HUES64 (cell line): ENCODE measurements around the gene GINS2.

Experiments used
- H3K27ac ChIP-seq: 2 replicates; pipeline ENCODE4 v1.7.0; 2013; ENCODE audit warnings: low read depth, low read length, inconsistent platforms
- H3K27me3 ChIP-seq: 2 replicates; pipeline ENCODE4 v1.6.1; 2013; ENCODE audit warnings: mild to moderate bottlenecking, low read length; ENCODE audit not compliant: insufficient read depth
- H3K36me3 ChIP-seq: 2 replicates; pipeline ENCODE4 v1.6.1; 2013; ENCODE audit warnings: mild to moderate bottlenecking, low read length; ENCODE audit not compliant: insufficient read depth
- H3K4me1 ChIP-seq: 2 replicates; pipeline ENCODE4 v1.6.1; 2013; ENCODE audit warnings: mild to moderate bottlenecking, low read length, moderate library complexity; ENCODE audit not compliant: insufficient read depth
- H3K4me3 ChIP-seq: 2 replicates; pipeline ENCODE4 v1.5.1; 2013; ENCODE audit warnings: mild to moderate bottlenecking, low read length, moderate library complexity
- H3K9ac ChIP-seq: 2 replicates; pipeline ENCODE4 v1.6.1; 2013; ENCODE audit warnings: mild to moderate bottlenecking, low read depth, low read length
- H3K9me3 ChIP-seq: 2 replicates; pipeline ENCODE4 v1.6.1; 2013; ENCODE audit warnings: low read depth, low read length; ENCODE audit not compliant: insufficient read depth
- WGBS: fragments of 150-250, 120-280 bp; methylation state at CpG from one replicate; pipeline ENCODE4 v1.1.7; 2013; ENCODE audit warnings: missing lambda C conversion rate; 5-methylcytosine and 5-hydroxymethylcytosine counted together

Gene GINS2

DNA sequence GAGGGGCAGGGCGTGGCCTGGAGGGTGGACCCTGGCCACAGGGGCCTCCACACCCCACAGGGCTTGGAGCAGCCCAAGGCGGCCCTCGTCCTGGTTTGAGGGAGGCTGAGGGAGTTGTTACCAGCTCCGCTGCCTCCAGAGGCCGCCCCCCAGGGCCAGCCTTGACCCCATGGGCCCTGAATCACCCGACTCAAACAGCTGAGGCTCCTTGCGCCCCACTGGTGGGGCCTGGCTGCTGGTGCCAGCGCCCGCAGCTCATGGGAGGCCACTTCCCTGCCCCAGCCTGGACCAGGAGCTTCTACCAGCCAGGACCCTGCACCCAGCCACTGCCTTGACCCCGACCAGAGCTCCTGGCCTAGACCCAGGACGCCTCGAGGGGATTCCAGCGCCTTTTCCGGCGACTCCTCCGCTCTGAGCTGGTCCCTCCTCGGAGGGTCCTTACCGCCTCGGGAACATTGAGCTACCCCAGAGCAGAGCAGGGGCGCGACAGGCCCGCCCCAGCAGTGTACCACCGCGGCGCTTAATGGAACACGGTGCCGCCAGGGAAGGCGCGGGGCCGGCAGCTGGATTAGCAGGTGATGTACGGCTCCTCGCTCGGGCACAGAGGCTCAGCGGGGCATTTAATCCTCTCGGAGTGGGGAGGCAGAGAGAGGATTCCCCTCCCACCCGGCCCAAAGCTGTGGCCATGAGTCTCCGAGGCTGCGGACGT lies 38.5 kb downstream of the GINS2 start:
- peaks cover 45% of the 10 kb centered on the region for H3K36me3 ChIP-seq
- H3K27ac ChIP-seq, result peak overlapping the region; percentile 52; the same call in 1 of the 2 replicates
- no peaks in the 10 kb centered on the region for H3K4me1 ChIP-seq
- H3K9me3 ChIP-seq, result no peaks in the 10 kb centered on the region
- H3K9ac ChIP-seq, result no peak overlapping the region
- no peak overlapping the region for H3K4me3 ChIP-seq
- no peaks in the 10 kb centered on the region for H3K27me3 ChIP-seq
- WGBS, result 84% methylated on average over 39 of the region's 39 CpGs

DNA sequence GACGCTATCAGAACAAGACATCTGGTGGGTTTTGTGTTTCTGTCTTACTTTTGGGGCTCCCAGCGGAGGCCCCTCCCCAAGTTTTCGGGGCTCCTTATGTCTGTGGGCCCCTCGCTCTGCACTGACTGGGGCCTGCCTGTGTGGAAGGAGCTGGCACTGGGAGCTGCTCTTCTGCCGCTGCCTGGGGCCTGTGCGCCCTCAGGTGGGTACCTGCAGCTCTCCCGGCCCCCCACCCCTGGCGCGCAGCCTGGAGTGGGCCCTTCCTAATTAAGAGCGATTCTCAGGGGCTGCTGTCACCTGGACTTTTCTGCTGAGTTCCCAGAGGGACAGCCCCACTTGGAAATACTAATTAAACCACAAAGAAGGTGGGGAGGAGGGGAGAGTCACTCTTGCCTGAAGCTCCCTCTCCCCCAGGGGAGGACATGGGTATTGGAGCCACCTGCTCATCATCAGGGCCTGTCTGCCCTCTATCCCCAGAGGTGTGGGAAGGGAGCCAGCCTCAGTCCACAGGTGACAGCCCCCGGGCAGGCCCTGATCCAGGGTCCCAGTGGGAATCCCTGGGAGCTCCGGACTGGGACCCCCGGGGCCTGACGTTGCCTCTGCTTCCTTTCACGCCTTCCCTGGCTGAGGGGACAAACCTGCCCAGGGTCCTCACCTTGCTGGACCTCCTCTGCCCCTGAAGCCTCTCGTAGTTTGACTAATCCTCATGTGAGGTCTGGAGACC lies 39.2 kb downstream of the GINS2 start:
- Histone ChIP-seq H3K4me1 (no peaks in the 10 kb centered on the region), H3K27me3 (no peaks in the 10 kb centered on the region), H3K9ac (no peak overlapping the region), H3K9me3 (no peaks in the 10 kb centered on the region), H3K4me3 (no peak overlapping the region), H3K27ac (peak overlapping the region; percentile 52; the same call in 1 of the 2 replicates), H3K36me3 (peaks cover 41% of the 10 kb centered on the region)
- 91% methylated on average over 16 of the region's 16 CpGs for WGBS

DNA sequence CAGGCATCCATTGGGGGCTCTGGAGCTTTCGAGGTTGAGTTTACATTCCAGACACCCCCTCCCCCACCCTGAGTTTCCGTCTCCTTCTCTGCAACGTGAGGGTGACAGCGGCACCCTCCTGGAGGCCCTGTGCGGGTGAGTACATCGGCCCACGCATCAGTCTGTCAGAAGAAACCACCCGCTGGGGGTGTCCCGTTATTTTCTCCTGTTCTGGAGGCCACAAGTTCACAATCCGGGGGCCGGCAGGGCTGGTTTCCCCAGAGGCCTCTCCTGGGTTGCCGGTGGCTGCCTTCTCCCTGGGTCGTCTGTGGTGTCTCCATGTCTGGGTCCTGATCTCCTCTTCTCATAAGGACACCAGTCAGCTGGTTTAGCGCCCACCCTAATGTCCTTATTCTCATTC lies 39.9 kb downstream of the GINS2 start:
- H3K27me3 ChIP-seq, result no peaks in the 10 kb centered on the region
- WGBS, result 93% methylated on average over 14 of the region's 14 CpGs
- H3K4me3 ChIP-seq, result no peak overlapping the region
- H3K9me3 ChIP-seq, result no peaks in the 10 kb centered on the region
- H3K36me3 ChIP-seq, result peaks cover 36% of the 10 kb centered on the region
- H3K27ac ChIP-seq, result no peak overlapping the region
- H3K9ac ChIP-seq, result no peak overlapping the region
- no peaks in the 10 kb centered on the region for H3K4me1 ChIP-seq

DNA sequence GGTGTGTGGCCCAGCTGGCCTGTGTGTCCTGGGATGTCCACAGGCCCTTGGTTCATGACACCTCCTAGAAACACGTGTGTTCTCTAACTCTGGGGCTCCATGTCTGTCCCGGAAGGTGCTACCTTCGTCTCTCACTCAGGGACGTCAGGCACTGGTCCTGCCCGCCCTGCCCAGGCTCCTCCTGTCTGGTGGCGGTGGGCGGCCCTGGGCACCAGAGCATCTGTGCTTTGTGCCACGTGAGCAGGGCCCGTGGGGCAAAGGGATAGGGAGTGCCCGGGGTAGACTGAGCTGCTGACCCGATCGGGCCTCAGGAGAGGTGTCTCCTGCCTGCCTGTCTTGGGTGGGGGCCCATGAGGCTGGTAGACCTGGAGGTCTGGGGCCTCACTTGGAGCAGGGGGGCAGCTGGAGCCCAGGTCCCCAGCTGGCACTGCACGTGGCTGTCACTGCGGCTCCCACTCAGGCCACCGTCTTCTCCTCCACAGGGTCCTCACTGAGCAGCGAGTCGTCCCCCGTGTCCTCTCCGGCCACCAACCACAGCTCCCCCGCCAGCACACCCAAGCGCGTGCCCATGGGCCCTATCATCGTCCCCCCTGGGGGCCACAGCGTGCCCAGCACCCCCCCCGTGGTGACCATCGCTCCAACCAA lies 40.6 kb downstream of the GINS2 start:
- no peaks in the 10 kb centered on the region for H3K27me3 ChIP-seq
- no peaks in the 10 kb centered on the region for H3K4me1 ChIP-seq
- no peak overlapping the region for H3K4me3 ChIP-seq
- no peak overlapping the region for H3K9ac ChIP-seq
- peaks cover 31% of the 10 kb centered on the region for H3K36me3 ChIP-seq
- no peak overlapping the region for H3K27ac ChIP-seq
- WGBS, result 95% methylated on average over 26 of the region's 26 CpGs
- no peaks in the 10 kb centered on the region for H3K9me3 ChIP-seq

DNA sequence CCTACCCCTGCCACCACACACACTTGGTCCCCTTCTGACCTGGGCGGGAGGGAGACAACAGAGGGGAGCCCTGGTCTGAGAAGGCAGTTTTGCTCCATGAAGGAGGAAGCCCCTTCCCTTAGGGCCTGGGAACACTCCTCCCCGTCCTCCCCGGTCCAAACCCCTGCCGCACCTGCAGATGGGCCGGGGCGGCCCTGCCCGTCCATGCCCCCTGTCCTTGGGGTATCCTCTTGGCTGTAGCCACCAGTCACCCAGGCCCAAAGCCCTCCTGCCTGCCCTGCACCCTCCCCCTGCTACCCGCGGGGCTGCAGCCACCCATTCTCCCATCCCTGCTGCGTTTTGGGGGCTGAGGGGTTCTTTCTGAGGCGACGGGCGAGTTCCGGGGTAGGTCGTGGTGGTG lies 41.8 kb downstream of the GINS2 start:
- Histone ChIP-seq H3K4me3 (no peak overlapping the region), H3K9ac (no peak overlapping the region), H3K36me3 (peaks cover 34% of the 10 kb centered on the region), H3K27ac (no peak overlapping the region), H3K27me3 (no peaks in the 10 kb centered on the region), H3K9me3 (no peaks in the 10 kb centered on the region), H3K4me1 (no peaks in the 10 kb centered on the region)
- WGBS, result 97% methylated on average over 15 of the region's 15 CpGs

DNA sequence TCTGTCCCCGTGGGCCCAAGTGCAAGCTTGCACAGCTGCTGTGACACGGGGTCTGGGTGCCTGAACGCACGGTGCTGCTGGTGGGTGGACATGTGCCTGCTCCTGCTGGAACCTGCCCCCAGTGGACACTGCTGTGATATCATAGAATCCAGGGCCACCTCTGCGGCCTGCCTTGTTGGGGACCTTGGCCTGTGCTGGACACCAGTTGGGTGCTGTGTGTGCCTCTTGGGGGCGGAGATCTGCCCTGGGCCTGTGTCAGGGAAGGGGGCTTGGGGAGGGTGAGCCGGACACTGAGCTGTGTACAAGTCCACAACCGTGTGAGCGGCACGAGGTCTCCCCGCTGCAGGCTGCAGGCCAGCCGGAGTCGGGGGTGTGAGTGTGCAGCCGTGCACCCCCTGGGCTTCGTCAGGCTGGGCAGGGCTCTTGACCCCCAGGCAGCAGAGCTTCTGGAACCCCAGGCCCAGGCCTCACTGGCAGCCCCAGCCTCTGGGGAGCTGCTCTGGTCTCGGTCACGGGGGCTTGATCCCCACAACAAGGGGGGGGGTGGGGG lies 42.3 kb downstream of the GINS2 start:
- H3K27me3 ChIP-seq, result no peaks in the 10 kb centered on the region
- H3K36me3 ChIP-seq, result peaks cover 33% of the 10 kb centered on the region
- no peaks in the 10 kb centered on the region for H3K9me3 ChIP-seq
- no peak overlapping the region for H3K27ac ChIP-seq
- no peak overlapping the region for H3K4me3 ChIP-seq
- no peak overlapping the region for H3K9ac ChIP-seq
- 95% methylated on average over 17 of the region's 17 CpGs for WGBS
- no peaks in the 10 kb centered on the region for H3K4me1 ChIP-seq

DNA sequence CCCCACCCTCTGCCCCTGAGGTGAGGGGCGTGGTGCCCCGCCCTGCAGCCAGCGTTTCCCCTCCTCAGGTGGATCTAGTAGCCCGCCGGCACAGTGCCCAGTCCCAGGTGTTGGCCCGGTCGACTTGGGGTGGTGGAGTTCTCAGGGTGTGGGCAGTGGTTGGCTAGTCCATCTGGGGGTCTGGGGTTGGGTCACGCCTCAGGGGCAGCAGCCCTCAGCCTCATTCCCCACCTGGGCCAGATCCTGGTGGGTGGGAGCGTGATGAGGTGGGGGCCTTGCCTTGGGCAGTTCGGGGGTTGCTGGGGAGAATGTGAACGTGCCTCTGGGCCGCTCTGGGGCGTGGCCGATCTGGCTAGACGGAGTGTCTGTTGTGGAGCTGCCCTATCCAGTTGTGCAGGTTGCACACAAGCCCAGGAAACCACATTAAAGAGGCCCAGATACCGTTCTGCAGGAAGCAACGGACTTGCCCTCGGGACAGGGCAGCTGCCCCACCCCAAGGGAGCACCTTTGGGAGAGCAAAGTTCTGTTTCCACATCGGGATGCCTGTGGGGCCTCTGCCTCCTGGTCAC lies 43.6 kb downstream of the GINS2 start:
- no peak overlapping the region for H3K4me3 ChIP-seq
- H3K4me1 ChIP-seq, result no peaks in the 10 kb centered on the region
- peaks cover 39% of the 10 kb centered on the region; the same call in 1 of the 2 replicates for H3K36me3 ChIP-seq
- no peaks in the 10 kb centered on the region for H3K9me3 ChIP-seq
- H3K27me3 ChIP-seq, result no peaks in the 10 kb centered on the region
- H3K27ac ChIP-seq, result no peak overlapping the region
- H3K9ac ChIP-seq, result no peak overlapping the region
- WGBS, result 93% methylated on average over 19 of the region's 19 CpGs

DNA sequence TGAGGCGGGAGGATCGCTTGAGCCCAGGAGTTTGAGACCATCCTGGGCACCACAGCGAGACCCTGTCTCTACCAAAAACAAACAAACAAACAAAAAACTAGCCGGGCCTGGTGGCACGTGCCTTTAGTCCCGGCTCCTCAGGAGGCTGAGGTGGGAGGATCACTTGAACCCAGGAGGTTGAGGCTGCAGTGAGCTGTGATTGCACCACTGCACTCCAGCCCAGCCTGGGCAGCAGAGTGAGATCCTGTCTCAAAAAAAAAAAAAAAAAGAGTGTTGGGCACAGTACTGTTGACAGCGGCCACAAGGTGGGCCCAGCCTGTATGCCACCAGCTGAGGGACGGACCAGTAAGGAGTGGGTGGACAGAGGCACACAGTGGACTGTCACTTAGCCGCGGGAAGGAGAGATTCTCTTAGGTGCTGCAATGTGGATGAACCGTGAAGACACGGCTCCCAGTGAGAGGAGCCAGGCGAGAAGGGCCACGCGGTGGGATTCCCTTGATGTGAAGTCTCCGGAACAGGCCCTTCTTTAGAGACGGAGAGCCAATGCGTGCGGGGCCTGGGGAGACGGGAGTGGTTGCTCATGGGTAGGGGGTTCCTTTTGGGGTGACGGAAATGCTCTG lies 44.6 kb downstream of the GINS2 start:
- 96% methylated on average over 21 of the region's 21 CpGs for whole genome bisulfite sequencing
- no peak overlapping the region for H3K4me3 ChIP-seq
- no peak overlapping the region for H3K27ac ChIP-seq
- H3K4me1 ChIP-seq, result no peaks in the 10 kb centered on the region
- H3K9ac ChIP-seq, result no peak overlapping the region
- H3K9me3 ChIP-seq, result no peaks in the 10 kb centered on the region
- H3K27me3 ChIP-seq, result no peaks in the 10 kb centered on the region
- peaks cover 33% of the 10 kb centered on the region; the same call in 1 of the 2 replicates for H3K36me3 ChIP-seq

DNA sequence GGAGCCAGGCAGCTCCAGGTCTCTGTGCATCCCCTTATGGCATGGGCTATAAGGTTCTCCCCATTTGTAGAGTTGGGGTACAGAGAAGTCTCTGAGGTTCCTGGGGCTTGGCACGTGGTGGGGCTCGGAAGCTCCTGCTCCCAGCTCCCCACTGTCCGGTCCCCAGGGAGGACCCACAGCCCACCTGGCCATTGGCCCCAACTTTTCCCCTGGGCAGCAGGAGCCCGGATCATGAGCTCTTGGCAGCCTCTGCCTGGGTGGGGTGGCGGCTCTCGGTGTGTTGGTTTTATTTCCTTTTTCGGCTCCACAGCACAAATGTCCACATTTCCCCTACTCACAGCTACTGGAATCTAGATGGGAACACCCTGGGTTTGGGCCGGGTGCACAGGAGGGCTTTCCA lies 45.1 kb downstream of the GINS2 start:
- H3K4me3 ChIP-seq, result no peak overlapping the region
- 96% methylated on average over 8 of the region's 8 CpGs for WGBS
- H3K9ac ChIP-seq, result no peak overlapping the region
- no peaks in the 10 kb centered on the region for H3K4me1 ChIP-seq
- peaks cover 29% of the 10 kb centered on the region; the same call in 1 of the 2 replicates for H3K36me3 ChIP-seq
- H3K27me3 ChIP-seq, result no peaks in the 10 kb centered on the region
- no peaks in the 10 kb centered on the region for H3K9me3 ChIP-seq
- no peak overlapping the region for H3K27ac ChIP-seq

DNA sequence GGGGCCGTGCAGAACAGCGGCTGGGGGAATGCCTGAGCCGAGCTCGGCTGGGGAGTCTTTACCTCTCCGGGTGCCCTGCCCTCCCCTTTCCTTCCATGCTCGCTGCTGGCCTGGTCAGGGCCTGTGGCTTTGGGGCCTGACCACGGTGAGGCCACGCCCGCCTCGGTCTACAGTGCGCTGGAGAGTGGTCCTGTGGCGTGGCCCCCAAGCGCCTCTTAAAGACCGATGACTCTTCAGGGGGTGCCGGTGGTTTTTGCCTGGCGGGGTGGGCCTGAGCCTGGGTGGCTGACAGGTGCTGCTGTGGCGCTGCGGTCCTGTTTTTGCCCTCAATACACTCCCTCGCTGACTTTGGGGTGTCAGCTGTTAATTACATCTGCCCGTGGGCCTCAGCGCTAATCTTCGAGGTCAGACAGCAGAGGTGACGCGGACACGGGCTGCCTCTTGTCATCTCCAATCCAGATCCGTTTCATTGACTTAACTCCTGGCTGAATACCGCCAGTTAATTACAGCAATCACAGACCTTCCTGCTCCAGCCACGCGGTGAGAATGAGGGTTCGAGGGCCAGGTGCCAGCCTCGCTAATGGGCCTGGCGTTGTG lies 45.9 kb downstream of the GINS2 start:
- no peaks in the 10 kb centered on the region for H3K9me3 ChIP-seq
- WGBS, result 95% methylated on average over 32 of the region's 32 CpGs
- peaks cover 27% of the 10 kb centered on the region; the same call in 1 of the 2 replicates for H3K36me3 ChIP-seq
- H3K4me1 ChIP-seq, result no peaks in the 10 kb centered on the region
- H3K9ac ChIP-seq, result no peak overlapping the region
- H3K27me3 ChIP-seq, result no peaks in the 10 kb centered on the region
- H3K4me3 ChIP-seq, result no peak overlapping the region
- H3K27ac ChIP-seq, result no peak overlapping the region
